Prostate gland (tissue), 2 donors: ENCODE results near the gene CTTN. TPM values are rescaled to one million over a fixed set of nuclear protein-coding genes. Genes with fewer than 3 reads are reported as not detected.
A peak's percentile ranks its signal among the peaks of the same experiment; 100 is the strongest.

ENCODE experiments used
- DNase-seq: peaks from one replicate; pipeline ENCODE4 v3.0.0-alpha.2; 2019; ENCODE audit warnings: low spot score
- H3K27ac ChIP-seq, 2 donors: fragments of 200-600 bp; sonication (generic); 2 replicates each; pipeline ENCODE4 v1.5.1; 2017 to 2019
- H3K27me3 ChIP-seq: fragments of 200-600 bp; sonication (generic); replicated peaks from 2 replicates; pipeline ENCODE4 v1.5.1; 2019; ENCODE audit not compliant: insufficient read depth
- H3K36me3 ChIP-seq, 2 donors: fragments of 200-600 bp; sonication (generic); 1 replicate in 1 of 2; 2 replicates in 1 of 2; pipeline versions ENCODE4 v1.5.1 to v1.8.1; 2017 to 2019
- H3K4me1 ChIP-seq: fragments of 200-600 bp; sonication (generic); replicated peaks from 2 replicates; pipeline ENCODE4 v1.5.1; 2019
- H3K4me3 ChIP-seq, 2 donors: fragments of 200-600 bp; sonication (generic); 2 replicates each; pipeline ENCODE4 v1.5.1; 2017 to 2019
- H3K9me3 ChIP-seq: fragments of 200-600 bp; sonication (generic); 2 replicates; pipeline ENCODE4 v1.5.1; 2017
- CTCF ChIP-seq, 4 experiments: fragments of 200-600 bp in 2 of 4; fragments of 450-650 bp in 2 of 4; sonication (generic) in 2 of 4; IDR thresholded peaks; 1 replicate in 3 of 4; 2 replicates in 1 of 4; pipeline ENCODE4 v1.5.1; 2016 to 2019; ENCODE audit warnings: antibody characterized with exemption in 4 of 4, mild to moderate bottlenecking in 2 of 4, moderate library complexity in 2 of 4
- POLR2A ChIP-seq: fragments of 450-650 bp; IDR thresholded peaks from one replicate; pipeline ENCODE4 v1.6.1; 2016; ENCODE audit warnings: antibody characterized with exemption, mild to moderate bottlenecking
- POLR2AphosphoS5 ChIP-seq: sonication (generic); formaldehyde crosslinking; IDR thresholded peaks from one replicate; pipeline ENCODE4 v1.6.1; 2017; ENCODE audit warnings: antibody characterized with exemption
- WGBS: methylation state at CpG from one replicate; pipeline ENCODE4 v1.1.5; 2018; 5-methylcytosine and 5-hydroxymethylcytosine counted together
- intact Hi-C: fragments of 100-400 bp; cut with DNase I; formaldehyde crosslinking; loops from one replicate; pipeline ENCODE4 v1.14.2; 2022
- total RNA-seq, 2 donors: library from RNA; depleted of rRNA; stranded (reverse); fragments of >200 nt; gene quantifications; one replicate each; pipeline ENCODE4 v1.1.0, GENCODE V29; 2016

The CTTN gene
- total RNA-seq, 2 donors from 2014 or later: 208 to 348 TPM

GRCh38 chr11:70466596-70466995 lies 68.3 kb downstream of the CTTN start:
- H3K9me3 ChIP-seq: no peaks in the 10 kb centered on the region
- 95% methylated on average over 7 of the region's 8 CpGs for WGBS
- H3K4me3 ChIP-seq: no peak overlapping the region
- intact Hi-C loops: loop anchor here (2.0 kb wide), 1 partner anchor 288 kb away; no protein-coding TSS in a partner anchor
- H3K36me3 ChIP-seq: no peaks in the 10 kb centered on the region
- DNase-seq: no peak
- H3K4me1 ChIP-seq: no peaks in the 10 kb centered on the region
- TF ChIP-seq CTCF (IDR thresholded peaks at IDR 0.05): no peak
- no peak for TF ChIP-seq POLR2A
- no peak for TF ChIP-seq POLR2AphosphoS5
- no peaks in the 10 kb centered on the region for H3K27me3 ChIP-seq
- no peak overlapping the region for H3K27ac ChIP-seq

- Histone ChIP-seq H3K9me3 (no peaks in the 10 kb centered on the region), H3K27me3 (no peaks in the 10 kb centered on the region), H3K4me3 (no peak overlapping the region), H3K4me1 (no peaks in the 10 kb centered on the region), H3K27ac (no peak overlapping the region), H3K36me3 (no peaks in the 10 kb centered on the region)
- DNase-seq: peak; percentile 50
- whole genome bisulfite sequencing: 34% methylated on average over 20 of the region's 20 CpGs
- TF ChIP-seq POLR2A (no peak), POLR2AphosphoS5 (no peak), CTCF (IDR thresholded peaks at IDR 0.05) (peak; percentile 71 to 90 (median 84))
- intact Hi-C loops: loop anchor here (2.0 kb wide), 1 partner anchor 287 kb away; no protein-coding TSS in a partner anchor
These were observed 69.1 kb downstream of the CTTN start for GRCh38 chr11:70467201-70468085.

GRCh38 chr11:70468256-70469195 lies 70.2 kb downstream of the CTTN start:
- Histone ChIP-seq H3K4me1 (no peaks in the 10 kb centered on the region), H3K27ac (no peak overlapping the region), H3K4me3 (no peak overlapping the region), H3K27me3 (no peaks in the 10 kb centered on the region), H3K9me3 (no peaks in the 10 kb centered on the region), H3K36me3 (no peaks in the 10 kb centered on the region)
- intact Hi-C loops: no loop called here
- no peak for DNase-seq
- TF ChIP-seq POLR2A: no peak
- TF ChIP-seq CTCF (IDR thresholded peaks at IDR 0.05): no peak
- no peak for TF ChIP-seq POLR2AphosphoS5
- 78% methylated on average over 19 of the region's 19 CpGs for WGBS

- no peak for TF ChIP-seq POLR2AphosphoS5
- no peak for TF ChIP-seq POLR2A
- no peak for TF ChIP-seq CTCF (IDR thresholded peaks at IDR 0.05)
- Histone ChIP-seq H3K27ac (no peak overlapping the region), H3K27me3 (no peaks in the 10 kb centered on the region), H3K4me1 (no peaks in the 10 kb centered on the region), H3K4me3 (no peak overlapping the region), H3K36me3 (no peaks in the 10 kb centered on the region), H3K9me3 (no peaks in the 10 kb centered on the region)
- 57% methylated on average over 6 of the region's 6 CpGs for WGBS
- intact Hi-C loops: no loop called here
- no peak for DNase-seq
These were observed 71.8 kb downstream of the CTTN start for GRCh38 chr11:70470127-70470526.
